Retina (tissue), 1 donor: ENCODE data around the gene PLPP2.
A peak's percentile ranks its signal among the peaks of the same experiment; 100 is the strongest.

Experiments
- DNase-seq: peaks from one replicate; pipeline ENCODE4 v3.0.0-alpha.2; 2016

The PLPP2 gene

DNA sequence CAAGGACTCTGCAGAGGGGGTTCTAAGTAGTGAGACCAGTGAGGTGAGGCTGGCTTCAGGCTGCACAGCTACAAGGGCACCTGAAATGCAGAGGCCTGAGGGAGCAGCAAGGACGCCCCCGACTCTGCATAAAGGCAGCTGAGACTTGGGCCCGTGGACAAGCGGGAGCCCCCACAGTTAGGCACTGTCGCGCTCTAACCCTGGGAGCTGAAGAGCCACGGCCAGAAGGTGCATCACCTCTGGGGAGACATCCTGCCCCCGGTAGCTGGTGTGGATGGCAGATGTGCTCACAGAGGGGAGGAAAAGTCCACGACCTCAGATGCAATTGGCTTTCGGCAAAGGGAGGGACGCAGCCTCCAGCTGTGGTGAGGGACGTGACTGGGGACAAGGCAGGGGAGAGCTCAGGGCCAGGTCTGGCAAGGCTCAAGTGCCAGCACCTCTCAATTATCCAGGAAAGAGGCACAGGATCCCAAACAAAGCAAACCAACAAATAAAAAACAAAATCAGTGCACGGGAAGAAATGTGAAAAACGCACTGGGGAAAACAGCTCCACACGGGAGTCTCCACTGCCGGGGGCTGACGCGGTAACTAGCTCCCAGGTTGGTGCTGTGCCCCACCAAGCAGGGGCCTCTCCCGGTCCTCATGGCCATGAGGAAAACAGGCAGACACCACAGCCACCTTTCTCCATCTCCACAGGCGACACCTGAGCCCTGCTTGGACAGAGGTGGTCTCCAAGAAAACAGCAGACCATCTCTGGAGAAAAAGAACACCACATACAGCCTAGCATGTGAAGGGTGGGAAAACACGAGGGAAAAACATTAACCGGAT, 23.0 kb upstream of the PLPP2 start:
- DNase-seq: no peak

DNA sequence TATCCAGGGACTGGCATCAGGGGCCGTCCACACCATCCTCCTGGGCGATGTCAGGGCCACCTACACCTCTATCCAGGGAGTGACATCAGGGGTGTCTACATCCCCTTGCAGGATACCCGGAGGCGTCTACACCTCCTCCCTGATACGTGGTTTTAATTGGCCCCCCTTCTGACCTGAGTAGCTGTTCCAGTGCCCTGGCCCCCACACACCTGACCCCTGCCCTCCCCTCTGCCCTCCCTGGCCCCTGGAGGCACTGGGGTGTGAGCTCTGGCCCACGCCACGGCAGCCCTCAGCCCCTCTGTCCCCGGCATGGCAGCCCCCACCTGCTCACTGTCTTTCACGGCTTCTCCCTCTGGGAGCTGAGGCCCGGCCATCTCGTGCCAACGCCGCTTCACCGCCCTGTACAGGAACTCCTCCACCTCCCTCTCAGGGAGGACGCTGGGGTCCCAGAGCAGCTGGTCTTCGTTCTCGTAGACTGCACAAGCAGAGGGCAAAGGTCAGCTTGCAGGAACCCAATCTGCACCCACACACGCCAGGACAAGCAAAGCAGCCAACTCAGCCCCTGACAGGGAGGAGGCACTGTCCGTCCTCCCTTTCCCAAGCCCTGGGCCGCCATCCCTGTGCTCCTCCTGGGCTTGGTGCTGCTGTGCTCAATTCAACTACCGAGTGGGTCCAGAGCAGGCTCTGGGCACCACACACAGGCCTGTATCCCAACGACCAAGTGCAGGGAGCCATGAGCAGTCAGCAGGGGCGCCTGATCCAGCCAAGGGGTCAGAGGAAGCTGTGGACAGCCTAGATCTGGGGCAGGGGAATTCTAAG, 22.2 kb upstream of the PLPP2 start:
- DNase-seq: no peak

DNA sequence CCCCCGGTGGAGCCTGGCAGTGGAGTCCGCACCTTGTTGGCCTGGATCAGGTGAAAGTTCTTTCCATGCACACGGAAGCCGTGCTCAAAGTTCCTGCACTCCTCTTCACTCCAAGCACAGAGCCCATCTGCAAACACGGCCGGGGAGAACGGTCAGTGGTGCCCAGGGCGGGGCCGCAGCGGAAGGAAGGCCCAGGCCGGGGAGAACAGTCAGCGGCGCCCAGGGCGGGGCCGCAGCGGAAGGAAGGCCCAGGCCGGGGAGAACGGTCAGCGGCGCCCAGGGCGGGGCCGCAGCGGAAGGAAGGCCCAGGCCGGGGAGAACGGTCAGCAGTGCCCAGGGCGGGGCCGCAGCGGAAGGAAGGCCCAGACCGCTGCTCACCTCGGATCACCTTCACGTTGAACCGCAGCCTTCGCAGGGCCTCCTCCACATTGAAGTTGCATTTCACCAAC, 20.6 kb upstream of the PLPP2 start:
- DNase-seq: no peak

DNA sequence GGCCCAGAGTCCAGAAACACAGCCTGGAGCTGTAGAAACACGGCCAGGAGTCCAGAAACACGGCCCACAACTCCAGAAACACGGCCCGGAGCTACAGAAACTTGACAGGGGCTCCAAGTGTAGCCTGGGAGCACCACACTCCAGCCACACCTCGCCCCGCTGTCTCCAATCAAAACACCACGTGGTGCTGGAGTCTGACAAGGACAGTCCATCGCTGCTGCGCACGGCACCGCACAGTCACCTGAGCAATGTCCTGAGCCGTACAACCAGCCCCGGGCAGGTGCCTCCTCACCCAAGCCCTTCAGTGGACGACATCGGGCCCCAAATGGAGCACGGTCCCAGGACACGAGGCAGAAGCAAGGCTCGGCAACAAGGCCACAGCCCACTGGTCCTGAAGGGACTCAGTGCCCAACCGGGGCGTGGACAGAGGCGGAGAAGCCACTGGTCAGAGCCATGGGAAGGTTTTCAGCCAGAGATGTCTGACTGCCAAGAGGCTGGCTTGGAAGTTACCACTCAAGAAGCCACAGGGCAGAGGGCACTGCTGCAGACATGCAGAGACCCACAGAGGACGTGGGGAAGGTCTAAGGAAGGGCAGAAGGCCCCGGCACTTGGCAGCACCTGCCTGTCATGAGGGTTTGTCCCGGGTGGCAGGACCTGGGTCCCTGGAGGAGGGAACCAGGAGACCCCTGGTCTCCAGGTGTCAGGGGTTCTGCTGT, 19.7 kb upstream of the PLPP2 start:
- no peak for DNase-seq

DNA sequence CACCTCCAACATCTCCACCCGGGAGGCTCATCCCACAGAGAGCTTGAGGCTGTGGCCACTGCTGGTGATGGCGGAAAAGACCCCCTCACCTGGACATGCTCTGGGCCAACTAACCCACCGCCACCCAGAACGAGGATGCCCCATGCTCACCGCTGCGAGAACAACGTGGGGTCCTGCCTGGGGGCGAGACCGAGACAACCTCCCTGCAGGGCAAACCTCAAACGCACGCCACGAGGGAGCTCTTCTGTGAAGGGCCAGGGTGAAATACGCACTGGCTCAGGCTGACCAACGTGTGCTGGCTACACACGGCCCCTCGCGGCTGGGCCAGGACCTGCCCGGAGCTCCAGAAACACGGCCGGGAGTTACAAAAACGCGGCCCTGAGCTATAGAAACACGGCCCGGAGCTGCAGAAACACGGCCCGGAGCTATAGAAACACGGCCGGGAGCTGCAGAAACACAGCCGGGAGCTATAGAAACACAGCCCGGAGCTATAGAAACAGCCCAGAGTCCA, 19.0 kb upstream of the PLPP2 start:
- DNase-seq: peak; percentile 71

DNA sequence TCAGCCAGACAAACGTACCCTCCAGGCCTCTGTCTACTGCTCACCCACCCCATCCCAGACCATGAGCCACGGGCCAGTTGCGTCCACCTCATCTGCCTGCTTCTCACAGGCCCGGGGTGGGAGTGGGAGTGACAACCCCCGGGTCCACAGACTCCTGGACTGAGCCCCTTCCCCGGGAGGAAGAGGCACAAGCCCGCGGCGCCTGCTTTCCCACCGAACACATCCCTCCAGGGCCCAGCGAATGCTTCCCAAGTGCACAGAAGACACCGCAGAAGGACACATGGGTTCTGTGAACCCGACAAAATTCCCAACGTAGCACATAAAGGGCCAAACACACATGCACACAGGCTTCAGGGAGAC, 18.0 kb upstream of the PLPP2 start:
- no peak for DNase-seq

DNA sequence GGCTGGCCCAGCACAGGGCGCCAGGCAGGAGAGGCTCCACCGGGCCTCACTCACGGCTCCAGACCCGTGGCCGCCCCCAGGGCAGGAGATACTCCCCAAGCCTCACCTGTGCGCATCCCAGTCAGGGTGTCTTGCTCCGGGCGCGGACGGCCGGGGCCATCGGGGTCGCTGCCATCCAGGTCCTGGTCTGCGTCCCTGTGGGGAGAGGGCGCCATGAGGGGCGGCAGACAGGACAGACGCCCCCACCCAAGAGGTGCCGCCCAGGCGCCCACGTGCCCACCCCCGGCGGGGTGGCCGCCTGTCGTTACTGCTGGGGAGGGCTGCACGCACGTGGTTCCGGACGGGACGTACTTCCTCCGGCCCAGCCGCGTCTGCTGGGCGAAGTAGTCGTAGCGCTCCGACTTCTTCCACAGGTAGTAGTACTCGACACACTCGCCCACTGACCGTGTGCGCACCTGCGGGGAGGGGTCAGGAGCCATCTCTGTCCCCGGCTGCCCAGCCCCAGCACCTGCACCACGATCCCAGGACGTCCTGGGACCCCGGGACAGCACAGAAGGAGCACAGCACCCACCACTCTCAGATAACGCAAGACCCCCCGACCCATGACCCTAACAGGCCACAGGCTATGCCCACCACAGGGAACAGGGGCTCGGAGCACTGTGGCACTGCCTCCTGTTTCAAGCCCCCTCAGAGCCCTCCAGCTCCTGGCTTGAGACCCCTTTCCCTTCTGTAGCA, 17.4 kb upstream of the PLPP2 start:
- DNase-seq: no peak

DNA sequence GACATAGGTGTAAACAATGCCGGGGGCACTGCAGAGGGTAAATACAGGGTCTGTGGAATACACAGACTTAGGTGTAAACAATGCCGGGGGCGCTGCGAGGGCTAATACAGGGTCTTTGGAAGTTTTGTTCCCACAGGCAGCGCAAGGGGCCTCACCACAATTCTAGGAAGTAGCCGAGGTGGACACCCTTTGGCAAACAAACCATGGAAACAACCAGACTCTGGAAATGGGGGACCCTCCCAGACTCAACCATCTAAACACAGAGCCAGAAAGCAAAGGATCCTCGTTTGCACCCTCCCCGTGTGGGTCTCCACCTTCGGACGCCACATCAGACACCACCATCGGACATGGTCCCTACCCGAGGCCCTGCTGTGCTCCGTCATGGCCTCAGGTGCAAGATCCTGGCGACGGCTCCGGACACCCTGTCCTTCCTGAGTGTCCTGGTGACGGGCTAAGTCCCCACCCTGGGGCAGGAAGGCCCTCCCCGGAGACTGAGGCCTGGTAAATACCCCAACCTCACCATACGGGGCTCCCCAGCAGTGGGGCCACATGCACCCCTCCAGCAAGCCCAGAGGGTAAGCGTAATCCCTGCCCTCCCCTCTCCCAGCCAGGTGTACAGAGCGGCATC, 16.7 kb upstream of the PLPP2 start:
- DNase-seq: no peak

DNA sequence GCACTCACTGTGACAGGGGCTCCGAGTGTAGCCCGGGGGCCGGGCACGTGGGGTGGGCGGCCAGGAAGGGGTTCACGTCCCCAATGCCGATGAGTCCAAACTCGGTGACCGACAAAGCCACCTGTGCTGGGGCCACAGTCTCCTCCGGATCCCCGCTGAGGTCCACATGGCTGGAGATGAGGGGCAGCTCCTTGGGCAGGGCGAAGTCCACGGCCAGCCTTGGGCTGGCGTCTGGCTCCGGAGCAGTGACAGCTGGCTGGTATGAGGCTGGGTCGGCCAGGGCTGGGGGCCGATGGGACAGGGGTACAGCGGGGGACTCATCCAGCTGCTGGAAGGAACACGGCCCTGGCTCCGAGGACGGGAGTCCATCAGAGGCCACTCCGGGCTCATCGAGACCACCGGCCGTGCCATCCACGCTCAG, 15.9 kb upstream of the PLPP2 start:
- DNase-seq: no peak

DNA sequence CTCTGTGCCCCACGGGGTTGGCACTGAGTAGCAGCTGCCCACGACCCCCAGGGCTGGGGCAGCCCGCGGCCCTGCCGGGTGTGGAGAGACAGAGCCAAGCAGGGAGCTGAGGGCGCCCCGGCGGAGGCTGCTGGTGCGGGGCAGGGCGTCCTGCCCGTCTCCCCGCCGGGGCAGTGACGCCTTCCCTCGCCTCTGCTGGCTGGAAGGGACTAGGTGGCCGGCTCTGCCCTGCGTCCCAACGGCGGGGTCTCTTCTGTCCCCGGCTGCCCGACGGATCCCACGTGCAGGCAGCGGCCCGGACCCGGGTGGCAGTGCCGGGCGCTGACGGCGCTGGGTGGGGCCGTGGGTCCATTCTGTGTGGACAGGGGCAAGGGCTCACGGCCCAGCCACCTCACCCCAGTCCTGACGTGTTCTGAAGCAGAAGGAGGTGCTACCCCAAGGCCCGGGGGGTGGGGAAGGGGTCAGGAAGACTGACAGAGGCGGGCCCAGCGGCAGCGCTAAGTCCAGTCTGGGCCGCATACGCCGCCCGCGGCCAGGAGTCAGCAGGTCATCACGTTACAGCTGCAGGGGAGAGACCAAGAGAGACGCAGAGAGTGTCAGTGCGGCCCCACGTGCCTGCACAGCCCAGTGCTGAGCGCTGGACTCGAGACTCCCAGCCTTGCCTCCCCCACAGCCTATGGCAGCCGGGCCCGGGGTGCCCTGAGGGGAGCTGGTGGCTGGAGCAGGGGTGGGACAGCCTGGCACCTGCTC, 15.1 kb upstream of the PLPP2 start:
- DNase-seq: no peak

DNA sequence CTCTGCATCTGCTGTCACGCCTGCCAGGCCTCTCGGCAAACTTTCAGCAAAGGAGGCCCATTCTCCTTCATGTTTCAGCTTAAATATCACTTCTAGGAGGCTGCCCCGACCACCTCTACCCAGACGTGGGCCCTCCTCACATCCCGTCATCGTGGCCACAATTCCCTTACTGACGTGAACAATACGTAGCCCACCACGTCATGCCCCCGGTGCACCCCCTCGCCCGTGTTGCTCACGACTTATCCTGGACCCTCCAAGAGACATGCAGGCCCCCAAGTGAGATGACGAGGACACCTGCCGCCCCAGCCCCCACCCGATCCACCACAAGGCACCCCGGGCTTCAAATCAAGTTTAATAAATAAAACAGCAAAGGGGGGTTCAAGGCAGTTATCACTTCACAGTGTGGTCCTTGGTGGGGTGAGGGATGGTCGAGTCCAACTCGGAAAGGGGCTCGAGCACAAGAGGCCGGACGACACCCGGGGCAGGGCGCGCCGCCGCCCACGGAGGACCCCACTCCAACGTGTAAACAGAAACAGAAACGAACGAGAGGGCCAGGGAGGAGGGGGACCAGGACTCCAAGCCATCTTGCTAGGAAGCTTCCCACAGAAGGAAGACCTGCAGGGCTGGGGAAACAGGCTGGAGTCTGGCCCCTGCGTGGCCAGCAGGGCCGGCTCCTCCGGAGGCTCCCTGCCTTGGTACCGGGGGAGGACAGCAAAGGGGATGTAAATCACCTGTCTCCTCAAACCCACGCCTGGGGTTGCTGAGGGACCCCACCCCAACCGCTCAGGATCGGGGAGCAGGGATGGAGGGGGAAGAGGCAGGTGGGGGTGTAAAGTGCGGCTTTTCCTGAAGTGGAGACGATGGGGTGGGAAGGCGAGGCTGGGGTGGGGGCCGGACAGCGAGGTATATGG, 14.3 kb upstream of the PLPP2 start:
- DNase-seq: no peak

DNA sequence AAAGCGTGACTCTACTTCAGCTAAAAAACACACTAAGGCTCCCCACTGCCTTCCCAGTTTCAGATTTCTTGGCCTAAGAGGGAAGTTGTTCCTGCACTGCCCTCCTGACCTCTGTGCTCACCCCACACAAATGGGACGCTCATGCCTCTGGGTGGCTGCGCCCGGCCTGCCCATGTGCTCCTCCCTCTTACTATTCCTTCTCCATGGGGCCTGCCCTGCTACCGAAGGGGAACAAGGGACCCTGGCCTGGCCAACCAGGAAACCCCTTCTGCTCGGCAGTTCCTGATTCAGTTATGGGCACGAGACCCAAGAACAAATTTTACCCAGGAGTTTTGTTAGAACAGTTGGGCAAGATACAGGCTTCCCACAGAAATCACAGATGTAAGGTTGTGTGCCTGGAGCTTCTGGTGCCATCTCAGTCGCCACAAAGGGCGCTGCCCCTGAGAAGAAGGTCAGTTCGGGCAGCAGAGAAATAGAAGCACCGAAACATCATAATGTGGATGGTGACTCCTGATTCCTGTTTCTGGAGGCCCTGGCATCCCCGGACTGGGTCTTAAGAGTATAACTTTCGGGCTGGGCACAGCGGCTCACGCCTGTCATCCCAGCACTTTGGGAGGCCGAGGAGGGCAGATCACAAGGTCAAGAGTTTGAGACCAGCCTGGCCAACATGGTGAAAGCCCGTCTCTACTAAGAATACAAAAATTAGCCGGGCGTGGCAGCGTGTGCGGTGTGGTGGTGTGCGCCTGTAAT, 5.4 kb upstream of the PLPP2 start:
- no peak for DNase-seq

DNA sequence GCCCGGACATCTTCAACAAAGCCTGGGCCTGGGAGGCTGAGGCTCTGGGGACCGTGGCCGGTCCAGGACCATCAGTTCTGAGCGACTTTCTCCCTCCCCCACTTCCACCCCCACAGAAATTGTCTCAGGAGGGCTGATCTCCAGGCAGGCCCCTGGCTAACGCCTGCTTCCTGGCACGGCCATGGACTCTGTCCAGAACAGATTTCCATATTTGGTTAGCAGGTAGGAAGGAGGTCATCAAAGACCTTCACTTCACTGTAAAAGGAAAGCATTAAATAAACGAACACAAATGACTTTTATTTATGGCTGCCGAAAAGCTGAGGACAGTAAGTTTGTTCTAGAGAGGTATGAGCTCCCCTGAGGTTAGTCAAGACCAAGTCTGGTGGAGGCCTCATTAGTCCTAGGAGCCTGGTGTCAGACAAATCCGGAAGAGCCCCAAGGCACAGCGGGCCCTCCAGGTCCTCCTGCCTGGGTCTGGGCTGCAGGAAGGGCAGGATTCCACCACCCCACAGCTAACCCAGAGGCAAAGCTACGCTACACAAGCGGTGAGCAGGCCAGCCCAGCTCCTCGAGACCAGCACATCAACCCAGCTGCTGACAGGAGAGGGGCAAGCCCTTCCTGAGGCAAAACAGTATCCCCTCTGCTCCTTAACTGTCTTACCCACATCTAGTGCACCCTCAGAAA, 4.6 kb upstream of the PLPP2 start:
- DNase-seq: no peak

DNA sequence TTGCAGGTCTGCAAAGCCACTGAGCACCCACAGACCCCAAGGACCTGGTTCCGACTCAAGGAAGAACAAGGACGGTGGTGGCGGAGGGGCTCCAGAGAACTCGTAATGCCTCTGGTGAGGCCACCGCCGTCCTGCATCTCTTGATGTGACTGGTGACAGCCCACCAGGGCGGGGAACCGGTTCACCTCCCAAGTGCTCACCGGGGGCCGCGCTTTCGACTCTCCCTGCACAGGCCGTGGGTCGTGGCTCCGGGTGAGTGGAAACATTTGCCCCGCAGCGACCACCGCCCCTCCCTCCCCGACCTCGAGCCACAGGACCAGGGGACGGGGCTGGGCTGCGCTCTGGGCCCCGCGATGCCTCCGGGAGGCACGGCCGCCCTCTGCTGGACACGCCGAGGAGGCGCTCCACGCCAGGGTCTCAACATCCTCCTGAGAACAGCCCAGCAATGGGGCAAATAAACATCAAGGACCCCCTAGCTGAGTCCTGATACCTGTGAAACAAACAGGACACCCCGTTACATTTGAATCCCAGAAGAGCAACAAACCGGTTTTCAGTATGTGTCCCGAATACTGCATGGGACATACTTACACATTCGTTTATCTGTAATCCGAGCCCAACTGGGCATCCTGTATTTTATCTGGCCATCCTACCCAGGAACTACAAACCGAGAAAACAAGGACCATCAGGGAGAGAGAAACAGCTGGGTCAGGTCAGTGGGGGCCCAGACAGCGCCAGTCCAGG, 3.9 kb upstream of the PLPP2 start:
- peak; percentile 82 for DNase-seq

DNA sequence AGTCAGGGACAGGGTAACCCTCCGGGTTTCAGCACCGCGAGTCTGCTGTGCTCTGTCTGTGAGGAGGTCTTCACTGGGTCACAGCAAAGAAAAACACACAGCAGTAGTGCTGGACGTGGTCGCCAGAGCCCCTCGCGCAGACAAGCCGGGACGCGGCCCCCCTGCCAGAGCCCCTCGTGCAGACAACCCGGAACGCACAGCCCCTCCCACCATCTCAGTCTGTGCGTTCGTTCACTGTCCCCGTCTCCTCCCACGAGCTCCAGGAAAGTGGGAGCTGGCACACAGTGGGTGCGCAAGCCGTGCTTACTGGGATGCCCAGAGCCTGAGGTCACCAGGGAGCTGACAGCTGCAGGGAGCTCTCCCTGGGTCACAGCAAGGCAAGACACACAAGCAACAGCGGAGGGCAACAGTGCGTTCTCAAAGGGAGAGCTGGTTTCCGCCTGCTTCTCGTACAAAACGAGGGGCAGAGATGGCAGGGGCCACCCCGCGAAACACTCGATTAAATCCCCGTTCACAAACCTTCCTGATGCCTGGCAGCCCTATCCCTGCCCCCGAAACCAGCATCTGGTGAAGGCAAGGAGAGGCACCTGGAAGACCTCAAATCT, 3.2 kb upstream of the PLPP2 start:
- DNase-seq: peak; percentile 79

DNA sequence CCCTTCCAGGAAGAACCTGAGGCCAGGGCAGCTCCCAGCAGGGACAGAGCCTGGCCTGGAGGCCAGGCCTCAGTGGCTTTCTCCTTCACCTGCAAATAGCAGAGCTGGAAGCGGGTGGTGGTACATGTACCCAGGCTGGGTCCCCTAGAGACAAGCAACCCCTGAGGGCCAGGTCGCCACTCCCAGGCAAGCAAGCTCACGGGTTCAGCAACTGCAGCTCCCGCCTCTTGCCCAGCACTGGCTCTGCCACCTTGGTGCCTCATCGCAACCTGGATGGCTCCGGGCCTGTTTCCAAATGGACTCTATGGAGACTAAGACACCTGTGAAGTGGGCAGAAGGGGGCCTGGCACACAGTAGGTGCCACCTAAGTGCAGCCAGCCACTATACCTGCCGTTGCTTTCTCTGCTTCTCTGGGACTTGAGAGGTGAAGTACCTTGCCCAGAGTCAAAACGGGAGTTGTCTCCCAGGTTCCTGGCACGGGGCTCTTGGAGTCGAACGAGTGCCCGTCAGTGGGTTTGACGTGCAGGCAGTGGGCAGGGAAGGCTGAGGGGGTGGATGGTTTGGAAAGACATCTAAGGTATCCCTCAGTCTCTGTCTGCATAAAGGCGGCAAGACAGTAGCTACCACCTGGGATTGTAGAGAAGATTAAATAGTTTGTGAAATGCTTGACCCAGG, 2.4 kb upstream of the PLPP2 start:
- DNase-seq: no peak

DNA sequence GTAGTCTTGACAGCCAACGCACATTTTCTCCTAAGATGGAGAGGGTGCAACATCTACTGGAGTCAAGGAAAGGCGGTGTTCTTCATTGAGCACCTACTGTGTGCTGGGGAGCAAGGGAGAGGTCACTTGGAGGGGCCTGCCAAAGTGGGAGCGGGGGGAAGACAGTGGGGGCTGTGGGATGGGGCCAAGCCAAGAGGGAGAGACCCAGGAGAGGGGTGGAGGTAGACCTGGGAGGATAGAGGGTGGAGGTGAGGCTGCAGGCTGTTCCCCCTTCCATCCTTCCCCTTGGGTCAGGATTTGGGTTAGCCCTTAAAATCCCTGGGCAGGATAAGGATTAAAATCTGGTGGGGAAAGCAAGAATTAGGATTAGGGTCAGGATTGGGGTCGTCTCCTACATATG, 1.7 kb upstream of the PLPP2 start:
- DNase-seq: no peak
